ENCODE results near the gene CRISPLD2. TPM values are rescaled to one million over a fixed set of nuclear protein-coding genes. Genes with fewer than 3 reads are reported as not detected.

The CRISPLD2 gene
- total RNA-seq, 4 donors from 2014 or later: 54.9 to 109 (median 63.4) TPM

GRCh38 chr16:84791088-84791487 is 28.7 kb upstream of the CRISPLD2 start:
- WGBS: 84% methylated on average over 12 of the region's 12 CpGs

GRCh38 chr16:84791501-84791900 is 28.3 kb upstream of the CRISPLD2 start:
- Histone ChIP-seq H3K9me3 (no peaks in the 10 kb centered on the region), H3K36me3 (no peaks in the 10 kb centered on the region), H3K27me3 (no peaks in the 10 kb centered on the region), H3K4me3 (no peak overlapping the region), H3K27ac (no peak overlapping the region), H3K4me1 (peaks cover 12% of the 10 kb centered on the region)
- peak in 1 of 2 donors; percentile 14 for DNase-seq (ENCODE audit: low spot score in 2 of 2)
- WGBS: 87% methylated on average over 6 of the region's 6 CpGs
- TF ChIP-seq EP300 (IDR thresholded peaks at IDR 0.05) (no peak), POLR2A (IDR thresholded peaks at IDR 0.05) (no peak), POLR2AphosphoS5 (IDR thresholded peaks at IDR 0.05) (no peak), CTCF (IDR thresholded peaks at IDR 0.05) (no peak)

More at GRCh38 chr16:84791088-84791487, 28.7 kb upstream of the CRISPLD2 start:
- H3K4me1 ChIP-seq: peaks cover 12% of the 10 kb centered on the region
- no peaks in the 10 kb centered on the region for H3K27me3 ChIP-seq
- H3K27ac ChIP-seq: no peak overlapping the region
- no peak for DNase-seq (ENCODE audit: low spot score in 2 of 2)
- no peaks in the 10 kb centered on the region for H3K9me3 ChIP-seq
- TF ChIP-seq POLR2A (IDR thresholded peaks at IDR 0.05): no peak
- no peak for TF ChIP-seq CTCF (IDR thresholded peaks at IDR 0.05)
- no peak for TF ChIP-seq EP300 (IDR thresholded peaks at IDR 0.05)
- no peak for TF ChIP-seq POLR2AphosphoS5 (IDR thresholded peaks at IDR 0.05)
- no peaks in the 10 kb centered on the region for H3K36me3 ChIP-seq
- H3K4me3 ChIP-seq: no peak overlapping the region

GRCh38 chr16:84794186-84794585 is 25.6 kb upstream of the CRISPLD2 start:
- Histone ChIP-seq H3K4me1 (peaks cover 7% of the 10 kb centered on the region), H3K27ac (no peak overlapping the region), H3K27me3 (no peaks in the 10 kb centered on the region), H3K9me3 (no peaks in the 10 kb centered on the region), H3K36me3 (no peaks in the 10 kb centered on the region), H3K4me3 (no peak overlapping the region)
- 58% methylated on average over 6 of the region's 6 CpGs for WGBS
- no peak for DNase-seq (ENCODE audit: low spot score in 2 of 2)
- no peak for TF ChIP-seq POLR2A (IDR thresholded peaks at IDR 0.05)
- no peak for TF ChIP-seq EP300 (IDR thresholded peaks at IDR 0.05)
- TF ChIP-seq CTCF (IDR thresholded peaks at IDR 0.05): no peak
- no peak for TF ChIP-seq POLR2AphosphoS5 (IDR thresholded peaks at IDR 0.05)

GRCh38 chr16:84794626-84795025 is 25.2 kb upstream of the CRISPLD2 start:
- Histone ChIP-seq H3K36me3 (no peaks in the 10 kb centered on the region), H3K27ac (peak overlapping the region; percentile 27), H3K9me3 (no peaks in the 10 kb centered on the region), H3K4me1 (peaks cover 7% of the 10 kb centered on the region), H3K4me3 (no peak overlapping the region), H3K27me3 (no peaks in the 10 kb centered on the region)
- TF ChIP-seq POLR2AphosphoS5 (IDR thresholded peaks at IDR 0.05): no peak
- no peak for TF ChIP-seq POLR2A (IDR thresholded peaks at IDR 0.05)
- no peak for TF ChIP-seq EP300 (IDR thresholded peaks at IDR 0.05)
- TF ChIP-seq CTCF (IDR thresholded peaks at IDR 0.05): no peak
- DNase-seq (ENCODE audit: low spot score in 2 of 2): no peak
- WGBS: 91% methylated on average over 19 of the region's 19 CpGs

- WGBS: 72% methylated on average over 21 of the region's 22 CpGs
- no peaks in the 10 kb centered on the region for H3K9me3 ChIP-seq
- TF ChIP-seq POLR2AphosphoS5 (IDR thresholded peaks at IDR 0.05): peak in 2 of 3 donors; percentile 37 to 38
- peak; percentile 89 for TF ChIP-seq EP300 (IDR thresholded peaks at IDR 0.05)
- TF ChIP-seq CTCF (IDR thresholded peaks at IDR 0.05): no peak
- TF ChIP-seq POLR2A (IDR thresholded peaks at IDR 0.05): peak in 1 of 2 donors; percentile 44
- H3K4me3 ChIP-seq: no peak overlapping the region
- H3K27ac ChIP-seq: no peak overlapping the region
- DNase-seq (ENCODE audit: low spot score in 2 of 2): peak; percentile 81 to 84
- H3K36me3 ChIP-seq: no peaks in the 10 kb centered on the region
- no peaks in the 10 kb centered on the region for H3K27me3 ChIP-seq
- H3K4me1 ChIP-seq: peaks cover 7% of the 10 kb centered on the region
These were observed 24.3 kb upstream of the CRISPLD2 start for GRCh38 chr16:84795329-84796053.

Measured in suprapubic skin (tissue), 4 donors.